ENCODE results near the gene REV3L. TPM values are rescaled to one million over a fixed set of nuclear protein-coding genes. Genes with fewer than 3 reads are reported as not detected.

Gene REV3L
- total and polyA plus RNA-seq, 12 donors = 5.6 to 25.8 (median 13.9) TPM

- Histone ChIP-seq H3K27me3 (no peaks in the 10 kb centered on the region), H3K9me3 (peaks cover 0 to 25% (median 11%) of the 10 kb centered on the region in 11 donors), H3K36me3 (peaks cover 0 to 80% (median 13%) of the 10 kb centered on the region in 9 donors), H3K27ac (no peak overlapping the region), H3K4me1 (peaks cover 0 to 14% (median 0%) of the 10 kb centered on the region in 9 donors), H3K4me3 (no peak overlapping the region)
- ATAC-seq (no peak), DNase-seq (no peak)
- intact Hi-C loops (cut with DNase I) = loop anchor here in 1 of 10 donors (10.0 kb wide), 1 partner anchor 375 kb away; no protein-coding TSS in a partner anchor
- no peak for TF ChIP-seq CTCF (IDR thresholded peaks at IDR 0.05)
- WGBS, 2 donors = 95 to 100% methylated on average over 1 of the region's 1 CpG
Observed at GRCh38 chr6:111269401-111269970, 213.5 kb downstream of the REV3L start.

GRCh38 chr6:111267764-111268333 lies 215.2 kb downstream of the REV3L start:
- Histone ChIP-seq H3K36me3 (peaks cover 0 to 72% (median 13%) of the 10 kb centered on the region in 9 donors), H3K27ac (no peak overlapping the region), H3K9me3 (peaks cover 0 to 8% (median 0%) of the 10 kb centered on the region in 11 donors), H3K4me3 (no peak overlapping the region), H3K27me3 (no peaks in the 10 kb centered on the region), H3K4me1 (peaks cover 0 to 16% (median 8%) of the 10 kb centered on the region in 9 donors)
- ATAC-seq (no peak), DNase-seq (no peak)
- 93 to 94% methylated on average over 7 of the region's 7 CpGs for WGBS, 2 donors
- intact Hi-C loops (cut with DNase I) = loop anchor here in 1 of 10 donors (10.0 kb wide), 1 partner anchor 377 kb away; no protein-coding TSS in a partner anchor
- no peak for TF ChIP-seq CTCF (IDR thresholded peaks at IDR 0.05)

- no peak for ATAC-seq
- intact Hi-C loops (cut with DNase I) = loop anchor here in 1 of 10 donors (10.0 kb wide), 1 partner anchor 379 kb away; no protein-coding TSS in a partner anchor
- Histone ChIP-seq H3K27me3 (no peaks in the 10 kb centered on the region), H3K4me3 (no peak overlapping the region), H3K36me3 (peaks cover 0 to 64% (median 13%) of the 10 kb centered on the region in 9 donors), H3K4me1 (peaks cover 0 to 16% (median 8%) of the 10 kb centered on the region in 9 donors), H3K27ac (no peak overlapping the region), H3K9me3 (no peaks in the 10 kb centered on the region)
- WGBS, 2 donors = 92 to 94% methylated on average over 2 of the region's 2 CpGs
- TF ChIP-seq CTCF (IDR thresholded peaks at IDR 0.05) = no peak
- no peak for DNase-seq
Observed at GRCh38 chr6:111266276-111266675, 216.7 kb downstream of the REV3L start.

- intact Hi-C loops (cut with DNase I) = loop anchor here in 1 of 10 donors (10.0 kb wide), 1 partner anchor 379 kb away; no protein-coding TSS in a partner anchor
- Histone ChIP-seq H3K9me3 (no peaks in the 10 kb centered on the region), H3K27ac (no peak overlapping the region), H3K36me3 (peaks cover 0 to 64% (median 13%) of the 10 kb centered on the region in 9 donors), H3K27me3 (no peaks in the 10 kb centered on the region), H3K4me1 (peaks cover 0 to 16% (median 8%) of the 10 kb centered on the region in 9 donors), H3K4me3 (no peak overlapping the region)
- 76 to 88% methylated on average over 6 of the region's 6 CpGs for WGBS, 2 donors
- no peak for DNase-seq
- ATAC-seq = peak in 1 of 8 donors; percentile 47
- no peak for TF ChIP-seq CTCF (IDR thresholded peaks at IDR 0.05)
Observed at GRCh38 chr6:111265842-111266241, 217.2 kb downstream of the REV3L start.
